ENCODE measurements around the gene PTDSS2.

DNA sequence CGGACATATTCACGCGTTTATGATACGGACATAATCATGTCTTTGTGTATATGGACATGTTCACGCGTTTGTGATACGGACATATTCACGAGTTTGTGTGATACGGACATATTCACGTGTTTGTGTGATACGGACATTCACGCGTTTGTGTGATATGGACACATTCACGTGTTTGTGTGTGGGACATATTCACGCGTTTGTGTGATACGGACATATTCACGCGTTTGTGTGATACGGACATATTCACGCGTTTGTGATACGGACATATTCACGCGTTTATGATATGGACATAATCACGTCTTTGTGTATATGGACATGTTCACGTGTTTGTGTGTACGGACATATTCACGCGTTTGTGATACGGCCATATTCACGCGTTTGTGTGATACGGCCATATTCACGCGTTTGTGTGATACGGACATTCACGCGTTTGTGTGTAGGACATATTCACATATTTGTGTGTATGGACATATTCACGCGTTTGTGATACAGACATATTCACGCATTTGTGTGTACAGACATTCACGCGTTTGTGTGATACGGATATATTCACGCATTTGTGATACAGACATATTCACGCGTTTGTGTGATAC, 24.9 kb downstream of the PTDSS2 start:
- TF ChIP-seq, protein P1, sequence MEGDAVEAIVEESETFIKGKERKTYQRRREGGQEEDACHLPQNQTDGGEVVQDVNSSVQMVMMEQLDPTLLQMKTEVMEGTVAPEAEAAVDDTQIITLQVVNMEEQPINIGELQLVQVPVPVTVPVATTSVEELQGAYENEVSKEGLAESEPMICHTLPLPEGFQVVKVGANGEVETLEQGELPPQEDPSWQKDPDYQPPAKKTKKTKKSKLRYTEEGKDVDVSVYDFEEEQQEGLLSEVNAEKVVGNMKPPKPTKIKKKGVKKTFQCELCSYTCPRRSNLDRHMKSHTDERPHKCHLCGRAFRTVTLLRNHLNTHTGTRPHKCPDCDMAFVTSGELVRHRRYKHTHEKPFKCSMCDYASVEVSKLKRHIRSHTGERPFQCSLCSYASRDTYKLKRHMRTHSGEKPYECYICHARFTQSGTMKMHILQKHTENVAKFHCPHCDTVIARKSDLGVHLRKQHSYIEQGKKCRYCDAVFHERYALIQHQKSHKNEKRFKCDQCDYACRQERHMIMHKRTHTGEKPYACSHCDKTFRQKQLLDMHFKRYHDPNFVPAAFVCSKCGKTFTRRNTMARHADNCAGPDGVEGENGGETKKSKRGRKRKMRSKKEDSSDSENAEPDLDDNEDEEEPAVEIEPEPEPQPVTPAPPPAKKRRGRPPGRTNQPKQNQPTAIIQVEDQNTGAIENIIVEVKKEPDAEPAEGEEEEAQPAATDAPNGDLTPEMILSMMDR (IDR thresholded peaks at IDR 0.05; ENCODE audit: low read depth, low read length, missing input control), result no peak
- TF ChIP-seq, protein P2, sequence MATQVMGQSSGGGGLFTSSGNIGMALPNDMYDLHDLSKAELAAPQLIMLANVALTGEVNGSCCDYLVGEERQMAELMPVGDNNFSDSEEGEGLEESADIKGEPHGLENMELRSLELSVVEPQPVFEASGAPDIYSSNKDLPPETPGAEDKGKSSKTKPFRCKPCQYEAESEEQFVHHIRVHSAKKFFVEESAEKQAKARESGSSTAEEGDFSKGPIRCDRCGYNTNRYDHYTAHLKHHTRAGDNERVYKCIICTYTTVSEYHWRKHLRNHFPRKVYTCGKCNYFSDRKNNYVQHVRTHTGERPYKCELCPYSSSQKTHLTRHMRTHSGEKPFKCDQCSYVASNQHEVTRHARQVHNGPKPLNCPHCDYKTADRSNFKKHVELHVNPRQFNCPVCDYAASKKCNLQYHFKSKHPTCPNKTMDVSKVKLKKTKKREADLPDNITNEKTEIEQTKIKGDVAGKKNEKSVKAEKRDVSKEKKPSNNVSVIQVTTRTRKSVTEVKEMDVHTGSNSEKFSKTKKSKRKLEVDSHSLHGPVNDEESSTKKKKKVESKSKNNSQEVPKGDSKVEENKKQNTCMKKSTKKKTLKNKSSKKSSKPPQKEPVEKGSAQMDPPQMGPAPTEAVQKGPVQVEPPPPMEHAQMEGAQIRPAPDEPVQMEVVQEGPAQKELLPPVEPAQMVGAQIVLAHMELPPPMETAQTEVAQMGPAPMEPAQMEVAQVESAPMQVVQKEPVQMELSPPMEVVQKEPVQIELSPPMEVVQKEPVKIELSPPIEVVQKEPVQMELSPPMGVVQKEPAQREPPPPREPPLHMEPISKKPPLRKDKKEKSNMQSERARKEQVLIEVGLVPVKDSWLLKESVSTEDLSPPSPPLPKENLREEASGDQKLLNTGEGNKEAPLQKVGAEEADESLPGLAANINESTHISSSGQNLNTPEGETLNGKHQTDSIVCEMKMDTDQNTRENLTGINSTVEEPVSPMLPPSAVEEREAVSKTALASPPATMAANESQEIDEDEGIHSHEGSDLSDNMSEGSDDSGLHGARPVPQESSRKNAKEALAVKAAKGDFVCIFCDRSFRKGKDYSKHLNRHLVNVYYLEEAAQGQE (IDR thresholded peaks at IDR 0.05), result no peak
- TF ChIP-seq RAD21 (IDR thresholded peaks at IDR 0.05) (no peak), YY1 (IDR thresholded peaks at IDR 0.05) (no peak), TAF1 (conservative IDR thresholded peaks at IDR 0.05) (no peak), EGR1 (IDR thresholded peaks at IDR 0.05; ENCODE audit: low read depth in 2 of 2) (no peak), FOXA2 (IDR thresholded peaks at IDR 0.05) (no peak), GABPA (IDR thresholded peaks at IDR 0.05 in 1 of 2, conservative IDR thresholded peaks at IDR 0.05 in 1 of 2) (no peak), JUND (IDR thresholded peaks at IDR 0.05) (no peak)
- TF ChIP-seq, protein P3, sequence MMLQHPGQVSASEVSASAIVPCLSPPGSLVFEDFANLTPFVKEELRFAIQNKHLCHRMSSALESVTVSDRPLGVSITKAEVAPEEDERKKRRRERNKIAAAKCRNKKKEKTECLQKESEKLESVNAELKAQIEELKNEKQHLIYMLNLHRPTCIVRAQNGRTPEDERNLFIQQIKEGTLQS (IDR thresholded peaks at IDR 0.05), result no peak
- TF ChIP-seq, protein P4, sequence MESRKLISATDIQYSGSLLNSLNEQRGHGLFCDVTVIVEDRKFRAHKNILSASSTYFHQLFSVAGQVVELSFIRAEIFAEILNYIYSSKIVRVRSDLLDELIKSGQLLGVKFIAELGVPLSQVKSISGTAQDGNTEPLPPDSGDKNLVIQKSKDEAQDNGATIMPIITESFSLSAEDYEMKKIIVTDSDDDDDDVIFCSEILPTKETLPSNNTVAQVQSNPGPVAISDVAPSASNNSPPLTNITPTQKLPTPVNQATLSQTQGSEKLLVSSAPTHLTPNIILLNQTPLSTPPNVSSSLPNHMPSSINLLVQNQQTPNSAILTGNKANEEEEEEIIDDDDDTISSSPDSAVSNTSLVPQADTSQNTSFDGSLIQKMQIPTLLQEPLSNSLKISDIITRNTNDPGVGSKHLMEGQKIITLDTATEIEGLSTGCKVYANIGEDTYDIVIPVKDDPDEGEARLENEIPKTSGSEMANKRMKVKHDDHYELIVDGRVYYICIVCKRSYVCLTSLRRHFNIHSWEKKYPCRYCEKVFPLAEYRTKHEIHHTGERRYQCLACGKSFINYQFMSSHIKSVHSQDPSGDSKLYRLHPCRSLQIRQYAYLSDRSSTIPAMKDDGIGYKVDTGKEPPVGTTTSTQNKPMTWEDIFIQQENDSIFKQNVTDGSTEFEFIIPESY (IDR thresholded peaks at IDR 0.05), result no peak
